ENCODE data around the gene CNPY1. TPM values are rescaled to one million over a fixed set of nuclear protein-coding genes. Genes with fewer than 3 reads are reported as not detected.

Gene CNPY1
- polyA plus RNA-seq, 2 of the 4 experiments (the other 2 are of a cell fraction) = not detected

DNA sequence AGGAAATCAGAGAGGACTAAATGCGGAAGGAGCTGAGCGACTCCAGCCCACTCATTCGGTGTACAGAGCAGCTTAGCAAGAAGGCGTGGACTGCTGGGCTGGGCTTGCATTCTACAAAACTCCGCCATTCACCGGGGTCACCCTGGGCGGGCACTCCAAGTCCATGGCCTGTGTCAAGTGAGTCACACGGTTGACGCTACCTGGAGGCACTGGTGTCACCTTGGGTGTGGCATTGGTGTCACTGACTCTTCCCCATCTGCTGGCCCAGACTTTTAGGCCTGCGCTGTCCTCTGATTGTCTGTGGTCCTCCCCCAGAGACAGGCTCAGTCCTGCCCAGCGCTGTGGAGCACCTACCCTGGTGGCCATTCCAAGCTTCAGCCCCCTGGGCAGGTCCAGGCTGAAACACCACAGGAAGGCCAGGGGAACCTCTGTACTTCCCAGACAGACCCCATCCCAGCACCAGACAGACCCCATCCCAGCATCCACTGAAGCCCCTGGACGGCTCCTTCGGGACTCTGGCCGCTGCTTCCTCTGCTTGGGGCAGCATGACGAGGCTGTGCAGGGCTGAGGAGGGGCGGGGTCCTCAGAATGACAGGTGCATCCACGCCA lies 30.6 kb upstream of the CNPY1 start:
- no peak for DNase-seq (ENCODE audit: low read depth in 1 of 2, low spot score in 1 of 2)
- 59% methylated on average over 16 of the region's 17 CpGs for WGBS (ENCODE audit: missing lambda C conversion rate)
- H3K4me1 ChIP-seq = no peaks in the 10 kb centered on the region

DNA sequence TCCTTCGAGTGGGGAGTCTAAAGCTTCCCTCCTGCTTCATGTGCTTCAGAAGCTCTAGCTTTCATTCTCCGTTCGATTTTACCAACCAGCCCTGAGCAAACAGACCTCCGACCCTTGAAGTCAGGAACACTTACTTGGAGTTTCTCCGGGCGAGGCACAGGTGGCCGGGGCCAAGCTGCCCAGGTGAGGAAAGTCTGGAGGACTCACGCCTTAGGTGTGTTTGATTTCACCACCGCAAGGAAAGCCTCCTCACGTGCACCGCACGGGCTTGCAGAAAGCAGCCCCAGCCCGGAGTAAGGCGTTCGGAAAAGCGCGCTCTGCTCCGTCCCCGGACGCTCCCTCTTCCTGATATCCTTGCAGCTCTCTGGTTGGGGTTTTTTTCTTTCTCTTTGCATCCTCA lies 30.1 kb upstream of the CNPY1 start:
- Histone ChIP-seq H3K27ac (no peak overlapping the region), H3K4me1 (no peaks in the 10 kb centered on the region), H3K4me2 (no peak overlapping the region), H3K4me3 (no peak overlapping the region), H3K9me3 (no peaks in the 10 kb centered on the region)
- DNase-seq (ENCODE audit: low read depth in 1 of 2, low spot score in 1 of 2) = no peak
- WGBS (ENCODE audit: missing lambda C conversion rate) = 74% methylated on average over 20 of the region's 20 CpGs
- CTCF ChIA-PET = interaction anchor here (0.8 to 1.4 kb wide), 3 partner anchors 18 to 197 kb away, joined by 3 to 4 read pairs (median 4); no protein-coding TSS in a partner anchor
- POLR2A ChIA-PET = no interaction called here
- TF ChIP-seq HOXA7 (CRISPR knock-in tag; IDR thresholded peaks at IDR 0.05) (no peak), EHF (CRISPR knock-in tag; IDR thresholded peaks at IDR 0.05) (no peak), FOSB (CRISPR knock-in tag; IDR thresholded peaks at IDR 0.05) (no peak)
- TF ChIP-seq, protein P1, sequence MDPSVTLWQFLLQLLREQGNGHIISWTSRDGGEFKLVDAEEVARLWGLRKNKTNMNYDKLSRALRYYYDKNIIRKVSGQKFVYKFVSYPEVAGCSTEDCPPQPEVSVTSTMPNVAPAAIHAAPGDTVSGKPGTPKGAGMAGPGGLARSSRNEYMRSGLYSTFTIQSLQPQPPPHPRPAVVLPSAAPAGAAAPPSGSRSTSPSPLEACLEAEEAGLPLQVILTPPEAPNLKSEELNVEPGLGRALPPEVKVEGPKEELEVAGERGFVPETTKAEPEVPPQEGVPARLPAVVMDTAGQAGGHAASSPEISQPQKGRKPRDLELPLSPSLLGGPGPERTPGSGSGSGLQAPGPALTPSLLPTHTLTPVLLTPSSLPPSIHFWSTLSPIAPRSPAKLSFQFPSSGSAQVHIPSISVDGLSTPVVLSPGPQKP (IDR thresholded peaks at IDR 0.05; ENCODE audit: low read depth, low read length) = no peak
- FAIRE-seq = no peak
- no peak for ATAC-seq

More for the DNA sequence above, 30.6 kb upstream of the CNPY1 start:
- Histone ChIP-seq H3K4me3 (no peak overlapping the region), H3K27ac (no peak overlapping the region), H3K4me2 (no peak overlapping the region), H3K9me3 (no peaks in the 10 kb centered on the region)
- ChIA-PET POLR2A (no interaction called here), CTCF (interaction anchor here (0.8 to 1.4 kb wide), 3 partner anchors 17 to 198 kb away, joined by 3 to 4 read pairs (median 4); no protein-coding TSS in a partner anchor)
- no peak for TF ChIP-seq CHD4 (IDR thresholded peaks at IDR 0.05; ENCODE audit: borderline replicate concordance)
- no peak for TF ChIP-seq JUNB (IDR thresholded peaks at IDR 0.05)
- TF ChIP-seq NPAS2 (CRISPR knock-in tag; IDR thresholded peaks at IDR 0.05; ENCODE audit: borderline replicate concordance) = no peak
- TF ChIP-seq, protein P1 (IDR thresholded peaks at IDR 0.05; ENCODE audit: low read depth, low read length) = no peak
- ATAC-seq (peak in 1 of 2 experiments; percentile 24; a peak in 2 of 6 replicates), FAIRE-seq (no peak)

DNA sequence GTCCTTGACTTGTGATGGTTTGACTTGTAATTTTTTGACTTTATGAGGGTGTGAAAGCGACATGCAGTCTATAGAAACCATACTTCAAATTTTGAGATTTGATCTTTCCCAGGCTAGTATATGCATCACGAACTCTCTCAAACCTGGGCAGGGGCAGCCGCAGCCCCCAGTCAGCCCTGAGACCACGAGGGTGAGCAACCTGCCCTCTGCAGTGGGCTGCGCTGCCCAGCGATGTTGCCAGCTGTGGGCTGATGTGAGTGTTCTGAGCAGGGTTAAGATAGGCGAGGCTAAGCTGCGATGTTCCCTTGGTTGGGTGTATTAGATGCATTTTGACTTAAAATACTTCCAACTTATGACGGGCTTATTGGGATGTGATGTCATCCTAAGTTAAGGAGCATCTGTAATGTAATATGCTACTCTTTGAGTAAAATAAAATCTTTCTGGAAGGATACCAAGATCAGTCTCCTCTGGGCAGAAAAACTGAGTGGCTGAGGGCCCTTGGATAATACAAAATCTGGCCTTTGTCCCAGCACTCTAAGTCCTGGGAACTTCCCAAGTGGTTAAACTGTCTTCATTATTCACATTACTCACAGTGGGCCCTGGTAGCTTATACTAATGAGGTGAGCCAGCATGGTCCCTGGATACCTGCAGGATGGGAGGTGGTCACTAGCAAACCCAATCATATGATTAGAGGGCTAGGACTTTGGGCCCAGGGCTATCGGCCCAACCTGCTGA lies 28.4 kb upstream of the CNPY1 start:
- 65% methylated on average over 10 of the region's 10 CpGs for WGBS (ENCODE audit: missing lambda C conversion rate)
- CTCF ChIA-PET = interaction anchor here (1.5 to 1.7 kb wide), 2 partner anchors 11 to 24 kb away, joined by 4 to 5 read pairs; no protein-coding TSS in a partner anchor
- no peak for FAIRE-seq

DNA sequence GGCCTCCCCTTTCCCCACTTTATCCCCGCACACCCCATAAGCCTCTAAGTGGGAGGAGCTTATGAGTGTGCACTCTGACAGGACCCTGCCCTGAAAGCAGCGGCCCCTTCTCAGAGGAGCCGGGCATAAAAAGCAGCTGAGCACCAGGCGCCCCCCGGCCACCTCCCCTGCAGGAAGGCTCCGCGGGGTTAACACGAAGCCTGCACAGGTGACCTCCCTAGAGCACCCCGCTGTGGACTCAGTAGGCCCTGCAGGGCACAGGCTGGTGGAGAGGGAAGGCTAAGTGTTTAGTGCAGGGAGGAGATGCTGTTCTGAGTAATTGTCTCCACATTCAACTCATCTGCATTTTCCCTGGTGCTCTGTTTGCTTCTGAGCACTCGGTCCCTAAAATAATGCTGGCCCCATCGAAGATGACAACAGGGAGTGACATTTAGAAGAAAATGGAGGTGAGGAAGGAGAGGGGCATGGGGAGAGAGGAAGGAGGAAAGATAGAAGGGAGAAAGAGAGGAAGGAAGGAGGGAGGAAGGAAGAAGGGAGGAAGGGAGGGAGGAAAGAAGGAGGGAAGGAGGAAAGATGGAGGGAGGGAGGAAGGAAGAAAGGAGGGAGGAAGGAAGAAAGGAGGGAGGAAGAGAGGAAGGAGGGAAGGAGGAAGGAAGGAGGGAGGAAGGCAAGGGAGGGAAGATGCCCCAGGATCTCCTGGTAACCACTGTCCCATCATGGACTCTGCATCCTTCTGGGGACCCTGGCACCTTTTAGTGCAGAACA lies 25.4 kb upstream of the CNPY1 start:
- Histone ChIP-seq H3K4me1 (no peaks in the 10 kb centered on the region), H3K4me3 (no peak overlapping the region), H3K9me3 (no peaks in the 10 kb centered on the region), H3K4me2 (no peak overlapping the region), H3K27ac (no peak overlapping the region)
- no peak for DNase-seq (ENCODE audit: low read depth in 1 of 2, low spot score in 1 of 2)
- 68% methylated on average over 11 of the region's 11 CpGs for WGBS (ENCODE audit: missing lambda C conversion rate)
- CTCF ChIA-PET = interaction anchor here (1.0 to 1.5 kb wide), 3 partner anchors 27 to 39 kb away, joined by 3 to 6 read pairs (median 3); no protein-coding TSS in a partner anchor
- FAIRE-seq = no peak
- ATAC-seq = peak in 1 of 2 experiments; percentile 25; a peak in 2 of 6 replicates
- no peak for TF ChIP-seq EHF (CRISPR knock-in tag; IDR thresholded peaks at IDR 0.05)
- no peak for TF ChIP-seq ZC3H11A (IDR thresholded peaks at IDR 0.05)
- no peak for TF ChIP-seq HOXA7 (CRISPR knock-in tag; IDR thresholded peaks at IDR 0.05)
- TF ChIP-seq, protein P2, sequence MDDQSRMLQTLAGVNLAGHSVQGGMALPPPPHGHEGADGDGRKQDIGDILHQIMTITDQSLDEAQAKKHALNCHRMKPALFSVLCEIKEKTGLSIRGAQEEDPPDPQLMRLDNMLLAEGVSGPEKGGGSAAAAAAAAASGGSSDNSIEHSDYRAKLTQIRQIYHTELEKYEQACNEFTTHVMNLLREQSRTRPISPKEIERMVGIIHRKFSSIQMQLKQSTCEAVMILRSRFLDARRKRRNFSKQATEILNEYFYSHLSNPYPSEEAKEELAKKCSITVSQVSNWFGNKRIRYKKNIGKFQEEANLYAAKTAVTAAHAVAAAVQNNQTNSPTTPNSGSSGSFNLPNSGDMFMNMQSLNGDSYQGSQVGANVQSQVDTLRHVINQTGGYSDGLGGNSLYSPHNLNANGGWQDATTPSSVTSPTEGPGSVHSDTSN (IDR thresholded peaks at IDR 0.05) = no peak
- TF ChIP-seq JUNB (IDR thresholded peaks at IDR 0.05) = no peak
- TF ChIP-seq TP53 (CRISPR knock-in tag; IDR thresholded peaks at IDR 0.05) = no peak
- TF ChIP-seq FOSB (CRISPR knock-in tag; IDR thresholded peaks at IDR 0.05) = no peak
- POLR2A ChIA-PET = no interaction called here

More for the DNA sequence above, 28.4 kb upstream of the CNPY1 start:
- ATAC-seq (no peak), DNase-seq (ENCODE audit: low read depth in 1 of 2, low spot score in 1 of 2) (no peak)
- no peak overlapping the region for H3K4me2 ChIP-seq
- no peaks in the 10 kb centered on the region for H3K9me3 ChIP-seq
- H3K4me3 ChIP-seq = no peak overlapping the region
- H3K27ac ChIP-seq = no peak overlapping the region
- no peak for TF ChIP-seq FOSB (CRISPR knock-in tag; IDR thresholded peaks at IDR 0.05)
- no peak for TF ChIP-seq RAD21 (conservative IDR thresholded peaks at IDR 0.05 in 1 of 2, IDR thresholded peaks at IDR 0.05 in 1 of 2)
- no peak for TF ChIP-seq HDAC2 (IDR thresholded peaks at IDR 0.05)
- TF ChIP-seq MAFK (IDR thresholded peaks at IDR 0.05; ENCODE audit: partially characterized antibody) = no peak
- no peak for TF ChIP-seq SMC3 (IDR thresholded peaks at IDR 0.05)
- TF ChIP-seq HEYL (CRISPR knock-in tag; IDR thresholded peaks at IDR 0.05) = no peak
- POLR2A ChIA-PET = no interaction called here
- H3K4me1 ChIP-seq = no peaks in the 10 kb centered on the region
